Cortex of kidney (tissue), 1 donor: ENCODE results near the gene POLRMT.

Experiments used
- DNase-seq: peaks from one replicate; lab custom pipeline; 2025; lab: John Stamatoyannopoulos, UW

POLRMT gene

DNA sequence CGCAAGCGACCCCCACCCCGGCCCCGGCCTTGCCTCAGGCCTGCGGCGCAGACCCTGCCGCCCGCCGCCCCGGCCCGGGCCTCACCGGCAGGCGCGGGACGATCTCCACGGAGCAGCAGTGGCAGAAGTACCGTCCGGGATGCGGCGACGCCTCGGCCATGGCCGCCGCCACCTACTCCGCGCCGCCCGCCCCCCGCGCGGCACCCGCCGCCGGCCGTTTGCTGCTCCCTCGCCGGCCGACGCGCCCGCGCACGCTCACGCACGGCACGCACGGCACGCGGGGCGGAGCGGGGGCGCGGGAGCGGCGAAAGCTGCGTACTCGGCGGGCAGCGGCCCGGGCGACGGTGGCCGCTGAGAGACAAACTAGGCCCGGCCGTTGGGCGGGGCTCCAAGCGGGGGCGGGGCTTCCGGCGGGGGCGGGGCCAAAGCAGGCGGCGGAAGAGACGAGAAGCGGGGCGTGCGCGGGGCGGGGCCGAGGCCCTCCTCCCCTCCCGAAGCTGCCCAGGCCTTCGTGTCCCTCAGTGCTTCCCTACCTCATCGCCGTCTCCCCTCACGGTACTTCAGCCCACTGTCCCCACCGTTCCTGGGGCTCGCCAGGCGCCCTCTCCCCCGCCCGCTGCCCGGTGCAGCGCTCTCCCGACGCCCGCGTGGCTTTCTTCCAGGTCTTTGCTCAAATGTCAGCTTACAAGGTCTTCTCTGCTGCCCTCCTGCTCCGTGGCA lies 29.8 kb upstream of the POLRMT start, which contains the start of gene RNF126:
Gene RNF126 (minus strand): TSS at position 253 of the 720 bp plus-strand sequence. CDS start 93 bp downstream, at position 160.
- peak; percentile 66 for DNase-seq

DNA sequence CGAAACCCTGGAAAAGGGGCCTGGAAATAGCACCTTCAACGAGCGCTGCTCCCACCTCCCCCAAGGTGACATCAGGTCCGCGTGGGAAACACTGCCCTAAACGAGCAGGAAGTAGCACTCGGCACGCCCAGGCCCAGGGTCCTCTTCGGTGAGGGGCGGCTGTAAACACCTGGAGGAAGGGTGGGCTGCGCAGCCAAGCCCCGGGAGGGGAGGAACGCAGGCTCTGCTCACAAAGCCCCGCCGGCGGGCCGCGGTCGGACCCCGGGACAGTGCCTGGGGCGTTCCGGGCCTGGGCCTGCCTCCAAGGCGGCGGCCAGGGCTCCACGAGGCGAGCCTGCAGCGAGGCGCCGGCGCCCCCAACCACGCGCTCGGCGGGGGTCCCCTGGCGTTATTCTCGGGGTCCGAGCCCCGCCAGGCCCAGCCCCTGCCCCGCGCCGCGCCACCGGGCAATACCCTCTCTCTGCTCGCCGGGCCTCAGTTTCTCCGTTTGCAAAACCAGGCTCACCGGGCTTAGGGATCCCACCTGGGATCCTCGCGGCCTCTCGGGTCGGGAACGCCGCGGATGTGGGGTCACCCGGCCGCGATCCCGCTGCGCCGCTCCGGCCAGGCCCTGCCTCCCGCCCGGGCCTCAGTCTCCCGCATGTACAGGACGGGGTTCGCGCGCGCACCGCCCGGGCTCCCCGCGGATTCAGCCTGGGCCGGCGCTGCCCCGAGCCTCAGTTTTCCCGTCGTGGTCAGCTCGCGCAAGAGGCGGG lies 29.0 kb upstream of the POLRMT start:
- DNase-seq: no peak

DNA sequence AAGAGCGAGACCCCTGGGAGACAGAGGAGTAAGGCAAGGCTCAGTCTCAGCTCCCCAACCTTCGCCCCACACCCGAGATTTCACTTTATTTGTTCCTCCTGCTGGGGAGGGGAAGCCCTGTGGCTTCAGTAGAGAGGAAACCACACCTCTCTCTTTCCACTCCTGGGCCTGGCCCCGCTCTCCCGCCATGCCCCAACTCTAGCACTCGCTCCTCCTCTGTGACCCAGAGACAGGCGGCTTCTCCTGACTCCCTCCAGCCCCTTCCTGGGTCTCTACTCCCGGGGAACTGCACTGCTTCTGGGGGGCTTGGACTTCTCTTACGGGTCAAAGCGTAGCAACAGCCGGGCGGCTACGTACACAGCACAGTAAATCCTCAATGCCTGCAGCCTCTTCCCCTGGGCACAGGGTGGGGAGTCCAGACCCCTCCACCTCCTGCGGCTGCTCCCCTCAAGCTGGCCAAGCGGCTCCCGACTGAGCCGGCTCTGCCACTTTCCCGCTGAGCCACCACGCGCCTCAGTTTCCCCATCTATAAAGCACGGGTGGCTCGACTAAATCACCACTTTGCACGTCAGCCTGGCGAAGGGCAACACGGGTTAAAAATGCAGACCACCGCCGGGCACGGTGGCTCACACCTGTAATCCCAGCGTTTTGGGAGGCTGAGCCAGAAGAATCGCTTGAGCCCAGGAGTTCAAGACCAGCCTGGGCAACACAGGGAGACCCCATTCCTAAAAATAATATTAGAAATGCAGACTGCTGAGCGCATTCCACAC lies 28.3 kb upstream of the POLRMT start:
- no peak for DNase-seq

DNA sequence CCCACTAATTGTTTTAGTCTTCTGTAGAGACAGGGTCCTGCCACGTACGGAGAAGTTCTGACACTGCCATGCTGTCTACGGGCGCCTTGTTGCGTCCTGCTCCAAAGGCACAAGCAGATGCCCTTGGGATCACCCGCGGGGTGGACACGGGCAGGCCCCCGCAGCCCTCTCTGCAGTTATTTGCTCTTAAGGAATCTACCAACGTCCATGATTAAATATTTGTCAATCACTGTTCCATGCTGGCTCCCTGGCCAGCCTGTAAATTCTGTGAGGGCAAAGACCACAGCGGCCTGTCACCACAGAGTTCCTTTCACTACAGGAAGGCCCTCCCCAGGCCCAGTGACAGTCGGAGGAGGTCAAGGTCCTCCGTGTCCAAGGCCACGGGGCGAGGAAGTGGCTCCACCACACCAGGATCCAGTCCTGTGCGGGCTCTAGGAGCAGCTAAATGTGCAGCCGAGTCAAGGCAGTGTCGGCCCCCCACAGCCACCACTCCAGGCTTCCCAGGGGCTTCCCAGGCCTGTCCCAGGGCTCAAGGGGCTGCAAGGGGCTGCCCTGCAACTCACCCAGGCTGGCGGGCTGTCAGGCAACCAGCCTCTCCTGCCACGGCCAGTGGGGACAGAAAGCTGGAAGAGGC lies 27.6 kb upstream of the POLRMT start:
- no peak for DNase-seq

DNA sequence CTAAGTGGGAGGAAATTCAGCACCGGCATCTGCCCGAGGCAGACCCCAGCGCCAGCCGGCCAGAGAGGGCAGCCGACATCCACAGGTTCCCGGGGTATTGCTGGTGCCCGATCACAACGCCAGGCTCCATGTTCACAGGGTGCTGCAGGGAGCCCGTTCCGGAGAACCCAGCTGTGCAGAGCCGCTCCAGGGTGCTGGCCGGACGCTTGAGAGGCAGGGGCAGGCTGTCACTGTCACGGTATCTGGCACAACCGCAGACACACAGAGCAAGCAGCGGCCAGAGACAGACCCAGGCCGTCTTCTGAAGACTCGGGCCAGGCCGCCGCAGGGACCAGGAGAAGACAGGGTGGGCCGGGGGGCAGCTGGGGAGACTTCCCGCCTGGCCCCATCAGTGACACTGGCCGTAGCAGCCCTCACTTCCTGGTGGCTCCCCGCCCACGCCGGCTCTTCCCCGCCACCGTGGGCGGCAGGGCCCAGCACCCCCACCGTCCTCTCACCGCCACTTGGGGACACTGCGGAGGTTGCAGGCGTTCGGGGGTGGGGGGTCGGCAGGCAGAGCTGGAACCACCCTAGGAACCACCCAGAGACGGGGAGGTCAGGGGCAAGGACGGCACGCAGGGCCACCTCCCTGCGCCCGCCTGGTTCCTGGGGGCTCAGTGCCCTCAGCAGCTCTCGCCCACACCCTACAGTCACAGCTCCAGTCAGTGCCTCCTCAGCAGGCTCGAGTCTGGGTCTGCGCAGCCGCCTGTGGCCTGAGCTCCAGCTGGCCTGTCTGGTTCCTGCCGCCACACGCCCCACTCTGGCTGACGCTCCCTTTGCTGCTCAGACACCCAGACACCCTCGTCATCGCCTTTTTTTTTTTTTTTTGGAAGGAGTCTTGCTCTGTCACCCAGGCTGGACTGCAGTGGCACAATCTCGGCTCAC lies 25.8 kb upstream of the POLRMT start:
- DNase-seq: no peak

DNA sequence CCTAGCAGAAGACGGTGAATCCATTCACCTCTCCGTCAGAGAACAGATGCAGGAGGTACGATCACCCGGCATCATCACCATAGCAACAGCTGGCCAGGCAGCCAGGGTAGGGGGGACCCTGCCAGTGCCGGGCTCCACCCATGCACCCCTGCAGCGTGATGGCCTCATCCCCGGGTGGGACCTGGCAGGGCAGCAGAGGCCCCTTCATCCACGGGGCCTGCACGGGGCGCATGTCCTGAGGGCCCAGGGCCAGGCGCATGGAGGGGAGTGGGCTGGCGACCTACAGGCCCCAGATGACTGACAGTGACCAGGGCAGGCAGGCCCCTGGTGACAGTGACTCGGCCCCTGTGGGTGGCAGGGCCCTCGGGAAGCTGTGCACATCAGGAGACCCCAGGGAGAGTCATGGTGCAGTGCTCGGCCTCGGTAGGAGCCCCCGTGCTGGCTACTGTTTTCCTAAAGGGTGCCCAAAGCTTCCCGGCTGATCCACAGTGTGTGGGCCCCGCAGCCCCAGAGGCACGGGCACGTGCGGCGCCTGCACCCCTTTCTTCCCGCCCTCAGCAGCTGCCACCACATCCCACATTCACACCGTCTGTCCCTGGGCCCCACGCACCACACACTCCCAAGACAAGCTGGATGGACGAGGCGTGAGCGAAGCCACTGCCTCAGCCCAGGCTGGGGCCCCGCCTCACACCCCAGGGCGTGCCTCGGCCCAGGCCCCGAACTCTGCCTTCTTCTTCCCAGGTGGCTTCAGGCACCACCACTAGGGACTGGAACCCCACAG lies 24.9 kb upstream of the POLRMT start:
- DNase-seq: no peak

DNA sequence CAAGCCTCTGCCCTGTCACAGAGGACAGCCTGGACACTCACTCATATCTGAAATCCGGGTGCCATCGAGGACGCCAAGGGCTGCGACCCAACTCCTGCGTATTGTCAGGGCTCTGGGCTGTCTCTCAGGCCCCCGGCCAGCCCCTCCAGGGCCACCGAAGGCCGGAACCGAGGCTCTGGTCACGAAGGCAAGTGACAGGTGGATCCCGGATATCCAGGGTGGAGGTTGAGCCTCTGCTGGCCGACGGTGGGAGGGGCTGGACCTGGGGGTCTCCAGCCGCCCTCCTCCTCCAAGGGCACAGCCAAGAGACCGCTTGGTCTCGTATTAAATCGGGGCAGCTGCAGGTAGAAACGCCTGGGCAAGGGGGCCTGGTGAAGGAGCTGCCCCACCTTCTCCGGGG lies 24.3 kb upstream of the POLRMT start:
- DNase-seq: no peak

DNA sequence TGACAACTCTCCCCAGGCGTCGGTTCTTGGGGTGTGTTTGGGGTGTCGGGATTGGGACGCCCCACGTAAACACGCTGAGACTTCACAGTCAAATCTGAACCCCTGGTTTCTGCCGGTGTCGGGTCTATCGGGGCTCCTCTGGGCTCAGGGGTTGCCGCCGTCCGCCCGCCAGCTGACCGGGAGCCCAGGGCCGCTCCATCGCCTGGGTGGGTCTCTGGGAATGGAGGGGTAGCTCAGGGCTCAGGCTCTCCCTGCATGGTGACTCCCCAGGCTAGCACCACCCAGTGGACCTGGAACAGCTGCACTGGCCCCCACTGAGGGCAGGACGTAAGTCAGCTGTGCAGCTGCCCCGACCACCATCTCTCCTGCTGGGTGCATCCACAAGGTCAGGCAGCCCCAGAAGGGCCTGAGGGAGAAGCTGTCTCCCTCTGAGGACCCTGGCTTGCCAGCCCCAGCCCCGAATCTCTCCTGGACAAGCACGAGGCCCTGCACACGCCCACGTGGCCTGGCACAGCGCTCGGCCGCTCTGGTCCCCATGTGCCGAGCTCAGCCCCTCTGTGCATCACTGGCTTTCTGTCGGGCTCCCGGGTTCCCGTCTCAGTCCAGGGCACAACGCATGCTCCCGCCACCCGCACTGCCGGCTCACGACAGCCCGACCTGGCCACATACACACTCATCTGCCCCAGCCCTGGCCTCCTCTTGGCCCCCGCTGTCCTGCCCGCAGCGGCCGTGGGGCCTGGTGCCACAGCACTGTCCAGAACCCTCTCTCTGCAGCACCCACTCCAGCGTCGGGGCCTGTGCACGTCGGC lies 23.6 kb upstream of the POLRMT start:
- DNase-seq: no peak

DNA sequence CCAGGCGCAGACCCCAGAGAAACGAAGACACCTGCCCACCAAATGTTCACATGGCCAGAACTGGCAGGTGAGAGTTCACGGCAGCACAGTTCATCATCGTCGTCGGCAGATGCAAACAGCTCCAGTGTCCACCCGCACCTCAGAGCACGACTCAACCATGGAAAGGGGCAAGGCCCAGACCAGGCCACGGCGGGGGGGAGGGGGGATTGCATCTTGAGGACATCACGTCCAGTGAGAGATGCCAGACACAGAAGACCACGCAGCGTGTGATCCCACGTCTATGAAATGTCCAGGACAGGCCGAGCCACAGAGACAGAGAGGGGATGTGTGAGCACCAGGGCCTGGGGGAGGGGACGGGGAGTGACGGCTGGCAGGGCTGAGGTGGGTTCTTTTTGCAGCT lies 22.4 kb upstream of the POLRMT start:
- no peak for DNase-seq

DNA sequence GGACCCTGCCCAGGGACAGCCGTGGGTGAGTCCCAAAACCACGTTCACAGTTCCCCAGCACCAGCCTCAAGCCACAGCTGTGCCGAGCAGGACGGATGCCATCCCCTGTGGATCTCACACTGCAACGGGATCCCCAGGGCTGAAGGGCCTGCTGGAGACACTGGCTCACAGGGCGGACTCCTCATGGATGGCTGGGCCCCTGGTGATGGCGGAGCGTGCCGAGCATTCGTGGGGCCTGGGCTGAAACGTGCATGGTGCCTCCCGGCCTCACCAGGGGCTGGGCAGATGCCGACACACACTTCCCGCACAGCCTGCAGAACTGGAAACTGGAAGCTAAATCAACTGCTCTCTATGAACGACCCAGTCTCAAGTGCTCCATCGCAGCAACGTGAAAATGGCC lies 20.1 kb upstream of the POLRMT start:
- DNase-seq: no peak

DNA sequence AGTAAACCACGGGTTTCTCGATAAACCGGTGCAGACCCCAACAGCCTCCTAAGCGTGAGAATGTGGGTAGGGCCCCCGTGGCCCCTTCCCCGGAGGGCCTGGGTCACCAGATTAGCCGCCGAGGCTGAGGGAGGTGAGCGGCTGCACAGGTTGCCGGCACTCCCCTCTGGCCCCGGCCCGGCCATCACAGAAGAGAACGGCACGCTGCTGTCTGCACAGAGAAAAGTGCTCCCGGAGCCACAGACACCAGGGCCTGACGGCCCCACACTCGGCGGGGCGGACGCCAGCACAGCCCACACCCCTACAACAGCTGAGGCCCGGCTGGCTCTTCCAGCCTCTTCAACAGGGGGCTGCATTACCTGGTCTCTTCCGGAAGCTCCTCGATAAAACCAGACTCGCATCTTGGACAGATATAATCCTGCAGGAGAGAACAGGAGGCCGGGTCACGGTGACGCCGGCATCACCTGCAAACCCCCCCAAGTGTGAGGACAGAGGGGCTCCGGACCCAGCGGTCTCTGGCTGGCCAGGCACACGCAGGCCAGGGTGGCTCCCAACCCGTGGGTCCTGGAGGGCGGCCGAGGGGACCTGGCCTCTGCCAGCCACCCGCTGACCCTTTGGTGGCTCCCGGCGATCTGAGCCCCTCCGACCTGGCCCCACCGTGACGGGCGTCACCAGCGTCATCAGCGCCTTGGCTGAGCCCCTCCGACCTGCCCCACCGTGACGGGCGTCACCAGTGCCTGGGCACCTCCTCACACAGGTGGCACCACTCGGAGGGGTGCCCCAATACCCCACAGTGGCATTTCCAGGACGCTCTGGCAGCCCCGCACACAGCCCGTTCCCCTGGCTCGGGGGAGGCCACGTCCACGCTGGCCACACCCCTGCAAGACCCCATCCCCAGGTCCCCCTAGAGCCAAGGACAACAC lies 19.4 kb upstream of the POLRMT start:
- no peak for DNase-seq

DNA sequence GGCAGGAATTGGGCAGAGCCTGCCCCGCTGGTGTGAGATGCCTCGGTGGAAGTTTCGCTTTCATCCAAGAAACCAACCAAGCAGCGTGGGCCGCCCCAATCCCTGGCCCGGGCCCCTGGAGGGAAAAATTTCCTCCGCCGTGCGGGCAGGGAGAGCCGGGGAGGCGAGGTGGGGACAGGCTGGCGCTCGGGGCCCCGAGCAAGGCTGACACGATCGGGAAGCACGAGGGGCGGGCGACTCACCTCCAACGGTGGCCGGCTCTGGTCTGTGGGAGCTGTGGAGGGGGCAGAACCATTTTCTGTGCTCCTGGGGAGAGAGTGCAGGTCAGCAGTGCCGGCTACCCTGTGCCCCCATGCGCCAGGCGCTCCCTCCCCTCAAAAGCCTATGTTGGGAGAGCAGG lies 18.7 kb upstream of the POLRMT start:
- DNase-seq: no peak

DNA sequence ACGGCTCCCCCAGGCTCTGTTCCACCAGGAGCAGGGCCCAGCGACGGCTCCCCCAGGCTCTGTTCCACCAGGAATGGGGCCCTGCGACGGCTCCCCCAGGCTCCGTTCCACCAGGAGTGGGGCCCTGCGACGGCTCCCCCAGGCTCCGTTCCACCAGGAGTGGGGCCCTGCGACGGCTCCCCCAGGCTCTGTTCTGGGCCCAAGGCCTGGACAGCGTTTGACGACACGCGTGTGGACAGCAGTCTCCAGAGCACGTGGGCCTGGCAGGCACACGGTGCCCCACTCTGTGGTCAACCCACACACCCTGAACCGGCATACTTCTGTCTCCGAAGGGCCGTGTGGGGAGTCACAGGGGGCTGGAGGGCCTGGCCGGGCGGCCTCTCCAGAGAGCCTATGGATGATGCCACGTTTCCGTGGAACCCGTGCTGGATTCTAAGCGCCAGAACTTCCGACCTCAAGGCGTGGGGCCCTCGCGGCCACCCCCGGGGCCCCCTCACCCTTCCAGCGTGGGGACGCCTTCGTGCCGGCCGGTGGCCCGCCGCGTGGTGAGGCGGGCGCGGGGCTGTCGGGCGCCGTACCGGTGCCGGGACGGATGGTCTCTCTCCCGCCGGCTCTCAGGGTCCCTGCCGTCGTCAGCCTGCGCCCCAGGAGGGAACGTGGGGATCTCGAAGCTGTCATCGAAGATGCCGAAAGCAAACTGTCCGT lies 17.9 kb upstream of the POLRMT start:
- DNase-seq: no peak

DNA sequence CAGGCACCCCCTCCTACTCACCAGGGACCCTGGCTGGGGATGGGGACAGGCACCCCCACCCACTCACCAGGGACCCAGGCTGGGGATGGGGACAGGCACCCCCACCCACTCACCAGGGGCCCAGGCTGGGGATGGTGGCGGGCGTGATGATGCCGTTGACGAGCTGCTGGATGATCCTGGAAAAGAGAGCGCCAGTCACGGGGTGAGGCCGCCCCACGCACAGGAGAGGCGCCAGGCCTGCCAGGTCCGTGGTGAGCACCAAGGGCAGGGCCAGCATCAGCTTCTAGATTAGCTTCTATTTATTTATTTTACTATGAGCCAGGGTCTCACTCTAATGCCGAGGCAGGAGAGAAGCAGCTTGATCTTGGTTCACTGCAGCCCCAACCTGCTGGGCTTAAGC lies 16.8 kb upstream of the POLRMT start:
- DNase-seq: no peak

DNA sequence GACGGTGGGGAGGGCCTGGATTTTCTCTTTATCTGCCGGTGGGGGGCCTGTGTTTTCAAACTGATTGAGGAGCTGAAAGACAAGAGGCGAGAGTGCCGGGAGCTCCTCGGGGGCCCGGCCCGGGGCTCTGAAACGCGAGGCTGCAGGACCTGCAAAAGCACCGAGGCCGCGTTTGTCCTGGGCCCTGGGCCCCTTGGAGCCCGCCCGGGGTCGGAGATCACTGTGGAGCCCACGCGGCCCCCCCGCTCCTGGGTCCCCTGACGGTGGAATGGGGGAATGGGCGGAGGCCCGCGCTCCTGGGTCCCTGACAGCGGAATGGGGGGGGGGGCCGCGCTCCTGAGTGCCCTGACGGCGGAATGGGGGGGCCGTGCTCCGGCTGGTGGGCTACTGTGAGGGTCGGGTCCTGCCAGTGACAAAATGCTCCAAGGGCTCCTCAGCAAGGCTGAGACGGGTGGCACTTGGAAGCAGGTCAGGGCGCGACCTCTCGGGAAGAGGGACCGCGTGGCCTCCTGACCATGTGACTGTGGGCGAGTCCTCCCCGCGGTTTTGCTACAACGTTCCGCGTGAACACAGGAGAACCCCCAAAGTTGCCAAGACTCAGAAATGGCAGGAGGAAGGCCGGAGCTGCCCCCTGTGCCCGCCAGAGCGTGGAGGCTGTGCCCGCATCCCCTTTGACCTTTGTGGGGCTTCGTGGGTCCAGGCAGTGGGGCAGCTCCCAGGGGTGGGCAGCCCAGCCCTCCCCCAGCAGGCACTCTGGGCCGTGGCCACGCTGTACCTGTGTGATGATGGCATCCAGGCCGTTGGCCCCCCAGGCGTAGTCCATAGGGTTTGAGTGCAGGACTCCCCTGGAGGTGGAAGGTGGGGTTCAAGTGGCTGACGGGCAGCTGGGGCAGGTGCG lies 15.8 kb upstream of the POLRMT start:
- no peak for DNase-seq

DNA sequence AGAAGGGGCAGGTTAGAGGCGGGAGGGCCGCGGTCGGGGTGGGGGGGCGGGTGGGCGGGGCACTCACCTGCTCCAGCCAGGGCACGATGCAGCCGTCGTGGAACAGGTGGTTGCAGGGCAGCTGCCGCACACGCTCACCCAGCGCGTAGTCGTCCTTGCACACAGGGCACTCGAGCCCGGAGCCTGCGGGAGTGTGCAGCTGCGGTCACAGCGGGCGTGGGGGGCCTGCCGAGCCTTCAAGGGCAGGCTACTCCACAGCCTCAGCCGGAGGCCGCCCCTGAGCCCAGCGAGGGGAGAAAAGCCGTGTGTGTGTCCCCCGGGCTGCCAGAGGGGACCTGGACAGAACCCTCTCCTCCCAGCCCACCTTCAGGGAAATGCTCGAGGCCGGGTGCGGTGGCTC lies 15.0 kb upstream of the POLRMT start:
- DNase-seq: no peak
